ENCODE data around the gene APMAP.

The APMAP gene

DNA sequence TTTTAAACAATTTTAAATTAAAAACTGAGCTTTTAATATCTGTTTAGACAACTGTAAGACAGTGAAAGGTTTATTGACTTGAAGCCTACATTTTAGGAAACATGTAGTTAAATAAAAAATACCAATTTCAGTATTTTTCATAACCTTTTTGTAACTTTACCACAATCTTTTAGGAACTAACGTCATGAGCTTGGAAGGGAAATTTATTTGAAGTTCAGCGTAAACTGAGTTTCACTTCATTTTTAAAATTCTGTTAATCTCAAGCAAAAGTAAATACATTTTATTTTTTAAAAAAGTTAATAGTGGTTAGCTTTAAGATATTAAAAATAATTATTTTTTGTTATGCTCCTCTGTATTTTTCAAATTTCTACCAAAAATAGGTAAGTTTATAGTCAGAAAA lies 38.0 kb downstream of the APMAP start:
- Histone ChIP-seq H3K27me3 (ENCODE audit: insufficient read depth, low read depth, severe bottlenecking) (no peaks in the 10 kb centered on the region), H3K27ac (no peak overlapping the region), H3K36me3 (peaks cover 33% of the 10 kb centered on the region), H3K9me3 (ENCODE audit: severe bottlenecking) (no peaks in the 10 kb centered on the region), H3K4me3 (ENCODE audit: low read depth, low read length) (no peak overlapping the region)
- TF ChIP-seq, protein P1, sequence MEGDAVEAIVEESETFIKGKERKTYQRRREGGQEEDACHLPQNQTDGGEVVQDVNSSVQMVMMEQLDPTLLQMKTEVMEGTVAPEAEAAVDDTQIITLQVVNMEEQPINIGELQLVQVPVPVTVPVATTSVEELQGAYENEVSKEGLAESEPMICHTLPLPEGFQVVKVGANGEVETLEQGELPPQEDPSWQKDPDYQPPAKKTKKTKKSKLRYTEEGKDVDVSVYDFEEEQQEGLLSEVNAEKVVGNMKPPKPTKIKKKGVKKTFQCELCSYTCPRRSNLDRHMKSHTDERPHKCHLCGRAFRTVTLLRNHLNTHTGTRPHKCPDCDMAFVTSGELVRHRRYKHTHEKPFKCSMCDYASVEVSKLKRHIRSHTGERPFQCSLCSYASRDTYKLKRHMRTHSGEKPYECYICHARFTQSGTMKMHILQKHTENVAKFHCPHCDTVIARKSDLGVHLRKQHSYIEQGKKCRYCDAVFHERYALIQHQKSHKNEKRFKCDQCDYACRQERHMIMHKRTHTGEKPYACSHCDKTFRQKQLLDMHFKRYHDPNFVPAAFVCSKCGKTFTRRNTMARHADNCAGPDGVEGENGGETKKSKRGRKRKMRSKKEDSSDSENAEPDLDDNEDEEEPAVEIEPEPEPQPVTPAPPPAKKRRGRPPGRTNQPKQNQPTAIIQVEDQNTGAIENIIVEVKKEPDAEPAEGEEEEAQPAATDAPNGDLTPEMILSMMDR (IDR thresholded peaks at IDR 0.05; ENCODE audit: low read depth, low read length): no peak
- DNase-seq: no peak

DNA sequence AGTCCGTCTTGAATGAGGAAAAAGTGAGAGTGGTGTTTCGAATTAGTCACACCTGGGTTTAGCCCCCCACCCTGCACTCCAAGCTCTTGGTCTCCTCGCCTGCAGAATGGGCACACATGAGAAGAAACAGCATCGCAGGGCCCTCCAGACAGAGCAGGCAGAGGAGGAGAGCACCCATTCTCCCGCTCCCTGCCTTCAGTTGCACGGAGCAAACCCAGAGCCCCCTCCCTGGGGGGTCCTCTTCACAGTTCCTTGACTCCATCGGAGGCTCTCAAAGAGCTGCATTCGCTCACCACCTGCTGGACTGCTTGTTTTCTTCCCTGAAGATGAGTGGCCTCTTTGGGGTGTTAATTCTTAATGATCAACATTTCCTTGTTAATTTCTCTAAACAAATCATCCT lies 38.4 kb downstream of the APMAP start:
- TF ChIP-seq, protein P1 (IDR thresholded peaks at IDR 0.05; ENCODE audit: low read depth, low read length): no peak
- Histone ChIP-seq H3K27me3 (ENCODE audit: insufficient read depth, low read depth, severe bottlenecking) (no peaks in the 10 kb centered on the region), H3K4me3 (ENCODE audit: low read depth, low read length) (no peak overlapping the region), H3K27ac (no peak overlapping the region), H3K9me3 (ENCODE audit: severe bottlenecking) (no peaks in the 10 kb centered on the region), H3K36me3 (peaks cover 28% of the 10 kb centered on the region)
- DNase-seq: no peak

DNA sequence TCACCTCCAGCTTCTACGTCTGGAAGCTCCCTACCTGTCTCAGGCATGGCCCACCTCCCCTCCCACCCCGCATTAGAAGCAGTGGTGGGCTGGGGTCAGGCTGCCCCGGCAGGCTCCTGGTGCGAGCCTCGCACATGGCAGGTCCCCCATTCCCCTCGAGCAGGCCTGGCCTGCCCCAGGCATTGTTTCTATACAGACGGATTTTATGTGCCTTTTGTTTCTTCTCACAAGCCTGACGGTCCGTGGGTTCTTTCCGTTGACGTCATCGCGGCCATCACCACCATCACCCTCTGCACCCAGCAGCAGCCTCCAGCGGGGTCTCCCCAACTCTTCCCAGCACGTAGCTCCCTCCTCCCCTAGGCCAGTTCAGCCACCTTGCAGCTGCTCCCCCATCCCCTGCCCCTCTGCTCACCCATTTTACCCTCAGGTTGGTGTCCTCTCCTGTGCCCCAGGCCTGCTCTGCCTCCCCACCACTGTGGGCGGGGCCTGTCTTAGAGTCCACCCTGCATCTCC lies 38.9 kb downstream of the APMAP start:
- TF ChIP-seq, protein P1 (IDR thresholded peaks at IDR 0.05; ENCODE audit: low read depth, low read length): no peak
- Histone ChIP-seq H3K4me3 (ENCODE audit: low read depth, low read length) (no peak overlapping the region), H3K27me3 (ENCODE audit: insufficient read depth, low read depth, severe bottlenecking) (no peaks in the 10 kb centered on the region), H3K9me3 (ENCODE audit: severe bottlenecking) (no peaks in the 10 kb centered on the region), H3K27ac (no peak overlapping the region), H3K36me3 (peaks cover 24% of the 10 kb centered on the region)
- no peak for DNase-seq

GRCh38 chr20:24953209-24953575 lies 39.4 kb downstream of the APMAP start:
- no peak for DNase-seq
- no peak overlapping the region for H3K27ac ChIP-seq
- H3K36me3 ChIP-seq: peaks cover 19% of the 10 kb centered on the region
- no peak overlapping the region for H3K4me3 ChIP-seq (ENCODE audit: low read depth, low read length)
- H3K9me3 ChIP-seq (ENCODE audit: severe bottlenecking): no peaks in the 10 kb centered on the region
- H3K27me3 ChIP-seq (ENCODE audit: insufficient read depth, low read depth, severe bottlenecking): no peaks in the 10 kb centered on the region
- TF ChIP-seq, protein P1 (IDR thresholded peaks at IDR 0.05; ENCODE audit: low read depth, low read length): no peak

DNA sequence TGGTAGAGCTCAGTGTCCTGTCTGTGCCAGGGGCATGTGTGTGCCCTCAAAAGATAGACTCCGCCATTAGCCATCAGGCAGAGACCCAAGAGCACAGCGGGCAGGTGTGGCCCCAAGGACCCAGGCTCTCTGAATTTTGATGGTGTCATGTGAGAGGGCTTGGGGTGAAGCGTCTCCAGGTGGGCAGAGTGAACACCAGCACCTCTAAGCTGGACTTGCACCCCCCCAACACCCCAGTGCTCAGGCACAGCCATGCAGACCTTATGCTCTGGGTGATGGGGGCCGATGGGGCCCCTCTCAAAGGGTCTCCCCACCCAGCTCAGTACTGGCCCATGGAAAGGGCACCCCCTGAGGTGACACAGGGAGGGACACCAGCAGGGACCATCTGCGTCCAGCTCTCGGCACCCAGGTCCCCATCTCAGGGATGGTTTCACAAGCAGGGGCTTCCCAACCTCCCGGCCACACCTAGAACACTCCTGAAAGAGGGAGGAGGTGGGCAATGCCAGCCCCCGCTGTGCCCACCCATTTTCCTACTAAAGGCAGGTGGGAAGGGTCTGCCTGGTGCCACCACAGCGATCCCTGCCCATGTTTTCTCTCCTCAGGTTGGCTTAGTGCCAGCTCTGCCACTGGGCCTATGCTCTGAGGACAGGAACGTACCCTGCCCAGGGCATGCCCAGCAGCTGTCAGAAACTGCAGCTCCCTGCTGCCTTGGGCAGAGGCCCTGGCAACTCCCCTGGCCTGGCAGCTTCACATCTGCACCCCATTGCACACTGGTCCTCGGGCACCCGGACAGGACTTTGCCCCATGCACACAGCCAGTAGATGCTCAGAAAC lies 40.0 kb downstream of the APMAP start:
- Histone ChIP-seq H3K27ac (no peak overlapping the region), H3K27me3 (ENCODE audit: insufficient read depth, low read depth, severe bottlenecking) (no peaks in the 10 kb centered on the region), H3K36me3 (peaks cover 13% of the 10 kb centered on the region), H3K4me3 (ENCODE audit: low read depth, low read length) (no peak overlapping the region), H3K9me3 (ENCODE audit: severe bottlenecking) (no peaks in the 10 kb centered on the region)
- no peak for DNase-seq
- TF ChIP-seq, protein P1 (IDR thresholded peaks at IDR 0.05; ENCODE audit: low read depth, low read length): no peak

All from WERI-Rb-1 (cell line).